Upper lobe of left lung (tissue), 6 donors: ENCODE data around the gene ZDHHC14. TPM values are rescaled to one million over a fixed set of nuclear protein-coding genes. Genes with fewer than 3 reads are reported as not detected.

Experiments
- ATAC-seq, 2 donors: fragments of 200-7000 bp; cut with Tn5 transposase; one replicate each; pipeline ENCODE4 v1.9.1; 2022; ENCODE audit warnings: mild to moderate bottlenecking in 2 of 2, moderate library complexity in 2 of 2; ENCODE audit not compliant: low FRiP score in 2 of 2
- DNase-seq, 2 donors: peaks; one replicate each; pipeline ENCODE4 v3.0.0-alpha.2; 2019 to 2020
- H3K27ac ChIP-seq, 4 donors: fragments of 200-600 bp; sonication (generic); one replicate each; pipeline ENCODE4 v1.5.1; 2016 to 2019
- H3K27me3 ChIP-seq, 4 donors: fragments of 200-600 bp; sonication (generic); one replicate each; pipeline ENCODE4 v1.5.1; 2017 to 2019
- H3K36me3 ChIP-seq, 4 donors: fragments of 200-600 bp; sonication (generic); one replicate each; pipeline ENCODE4 v1.5.1; 2016 to 2019
- H3K4me1 ChIP-seq, 4 donors: fragments of 200-600 bp; sonication (generic); one replicate each; pipeline ENCODE4 v1.5.1; 2018 to 2019
- H3K4me3 ChIP-seq, 4 donors: fragments of 200-600 bp; sonication (generic); one replicate each; pipeline ENCODE4 v1.5.1; 2017 to 2019; ENCODE audit warnings: mild to moderate bottlenecking in 2 of 4, moderate library complexity in 1 of 4
- H3K9me3 ChIP-seq, 4 donors: fragments of 200-600 bp; sonication (generic); one replicate each; pipeline ENCODE4 v1.5.1; 2018 to 2019
- CTCF ChIP-seq, 6 experiments: fragments of 450-650 bp in 4 of 6; fragments of 200-600 bp in 2 of 6; sonication (generic) in 2 of 6; IDR thresholded peaks; one replicate each; pipeline ENCODE4 v1.5.1; 2016 to 2019; ENCODE audit warnings: antibody characterized with exemption in 6 of 6
- EP300 ChIP-seq, 4 donors: sonication (generic); formaldehyde crosslinking; IDR thresholded peaks; one replicate each; pipeline ENCODE4 v1.5.1; 2017; ENCODE audit warnings: antibody characterized with exemption in 4 of 4, control low read depth in 2 of 4
- POLR2A ChIP-seq, 4 donors: fragments of 450-650 bp; IDR thresholded peaks; one replicate each; pipeline ENCODE4 v1.5.1; 2016 to 2017; ENCODE audit warnings: antibody characterized with exemption in 4 of 4, mild to moderate bottlenecking in 2 of 4
- POLR2AphosphoS5 ChIP-seq, 2 donors: sonication (generic); formaldehyde crosslinking; IDR thresholded peaks; one replicate each; pipeline ENCODE4 v1.5.1; 2017; ENCODE audit warnings: antibody characterized with exemption in 2 of 2
- WGBS, 2 donors: methylation state at CpG; one replicate each; pipeline ENCODE4 v1.1.5; 2017 to 2018; 5-methylcytosine and 5-hydroxymethylcytosine counted together
- total RNA-seq, 6 donors: library from RNA; depleted of rRNA in 4 of 6; stranded (reverse); fragments of >200 nt in 4 of 6; gene quantifications; one replicate each; pipeline versions ENCODE4 v1.1.0 to v1.2.1, GENCODE V29; 2016 to 2021
- donor health status: DM: no; HTN: no; CAD: no; lungs with moderate emphysema.
- donor health status: DM: no; HTN: yes; CAD: no; lungs with severe emphysema.

The ZDHHC14 gene
- total RNA-seq, 6 donors from 2014 or later = 5.3 to 16.5 (median 9.4) TPM

- no peaks in the 10 kb centered on the region for H3K9me3 ChIP-seq
- no peak overlapping the region for H3K27ac ChIP-seq
- DNase-seq = no peak
- no peak overlapping the region for H3K4me3 ChIP-seq
- ATAC-seq = no peak
- TF ChIP-seq CTCF (IDR thresholded peaks at IDR 0.05) (no peak), POLR2A (IDR thresholded peaks at IDR 0.05) (no peak), POLR2AphosphoS5 (IDR thresholded peaks at IDR 0.05) (no peak), EP300 (IDR thresholded peaks at IDR 0.05) (no peak)
- no peaks in the 10 kb centered on the region for H3K27me3 ChIP-seq
- WGBS, 2 donors = 86 to 93% methylated on average over 16 of the region's 16 CpGs
- peaks cover 14 to 26% (median 24%) of the 10 kb centered on the region in 4 donors for H3K4me1 ChIP-seq
- peaks cover 0 to 7% (median 0%) of the 10 kb centered on the region in 4 donors for H3K36me3 ChIP-seq
These were observed 159.1 kb downstream of the ZDHHC14 start for GRCh38 chr6:157539900-157540752.

GRCh38 chr6:157541618-157542413 lies 160.8 kb downstream of the ZDHHC14 start:
- ATAC-seq = no peak
- 72 to 75% methylated on average over 12 to 13 of the region's 13 CpGs for WGBS, 2 donors
- no peak overlapping the region for H3K4me3 ChIP-seq

GRCh38 chr6:157542414-157543160 lies 161.6 kb downstream of the ZDHHC14 start:
- no peak overlapping the region for H3K27ac ChIP-seq
- peaks cover 0 to 7% (median 0%) of the 10 kb centered on the region in 4 donors for H3K36me3 ChIP-seq
- peaks cover 0 to 10% (median 6%) of the 10 kb centered on the region in 4 donors for H3K4me1 ChIP-seq
- H3K27me3 ChIP-seq = no peaks in the 10 kb centered on the region
- no peak overlapping the region for H3K4me3 ChIP-seq
- 81 to 84% methylated on average over 21 of the region's 21 CpGs for WGBS, 2 donors
- no peak for TF ChIP-seq EP300 (IDR thresholded peaks at IDR 0.05)
- no peak for TF ChIP-seq CTCF (IDR thresholded peaks at IDR 0.05)
- no peak for TF ChIP-seq POLR2A (IDR thresholded peaks at IDR 0.05)
- TF ChIP-seq POLR2AphosphoS5 (IDR thresholded peaks at IDR 0.05) = no peak
- no peaks in the 10 kb centered on the region for H3K9me3 ChIP-seq
- peak in 1 of 2 donors; percentile 49 for DNase-seq
- no peak for ATAC-seq

More at GRCh38 chr6:157541618-157542413, 160.8 kb downstream of the ZDHHC14 start:
- Histone ChIP-seq H3K4me1 (peaks cover 0 to 12% (median 9%) of the 10 kb centered on the region in 4 donors), H3K27me3 (no peaks in the 10 kb centered on the region), H3K27ac (no peak overlapping the region), H3K36me3 (peaks cover 0 to 7% (median 0%) of the 10 kb centered on the region in 4 donors), H3K9me3 (no peaks in the 10 kb centered on the region)
- TF ChIP-seq POLR2AphosphoS5 (IDR thresholded peaks at IDR 0.05) (peak in 1 of 2 donors; percentile 24), EP300 (IDR thresholded peaks at IDR 0.05) (peak in 1 of 4 donors; percentile 45), POLR2A (IDR thresholded peaks at IDR 0.05) (no peak)
- DNase-seq = no peak

- no peak for ATAC-seq
- whole genome bisulfite sequencing, 2 donors = 49 to 53% methylated on average over 3 of the region's 3 CpGs
- peaks cover 0 to 7% (median 0%) of the 10 kb centered on the region in 4 donors for H3K36me3 ChIP-seq
These were observed 165.3 kb downstream of the ZDHHC14 start for GRCh38 chr6:157546321-157546720.

More at GRCh38 chr6:157546321-157546720, 165.3 kb downstream of the ZDHHC14 start:
- Histone ChIP-seq H3K4me3 (no peak overlapping the region), H3K27me3 (no peaks in the 10 kb centered on the region), H3K9me3 (no peaks in the 10 kb centered on the region), H3K4me1 (peaks cover 0 to 15% (median 6%) of the 10 kb centered on the region in 4 donors), H3K27ac (no peak overlapping the region)
- no peak for DNase-seq
- TF ChIP-seq POLR2A (IDR thresholded peaks at IDR 0.05) = no peak
- no peak for TF ChIP-seq POLR2AphosphoS5 (IDR thresholded peaks at IDR 0.05)
- no peak for TF ChIP-seq CTCF (IDR thresholded peaks at IDR 0.05)
- no peak for TF ChIP-seq EP300 (IDR thresholded peaks at IDR 0.05)
